T-helper 17 cell (primary cell): Measurements from ENCODE around the gene TYMP. TPM values are rescaled to one million over a fixed set of nuclear protein-coding genes. Genes with fewer than 3 reads are reported as not detected.

Experiments used
- ATAC-seq: fragments of 150-1000 bp; cut with Tn5 transposase; 2 replicates; pipeline ENCODE4 v1.10.0; 2021; ENCODE audit warnings: mild to moderate bottlenecking, moderate library complexity
- DNase-seq, 3 donors: peaks; one replicate each; pipeline versions ENCODE4 v3.0.0 to v3.0.0-alpha.2; 2020 to 2021
- H3K9me3 ChIP-seq: one replicate; pipeline ENCODE4 v1.7.0; 2013; ENCODE audit warnings: low read length, mild to moderate bottlenecking; ENCODE audit not compliant: control insufficient read depth, poor library complexity, severe bottlenecking
- H3K27ac Mint-ChIP-seq: one replicate; pipeline ENCODE4 v1.8.0; 2022; ENCODE audit warnings: mild to moderate bottlenecking, moderate library complexity, mixed read lengths
- H3K27me3 Mint-ChIP-seq: one replicate; pipeline ENCODE4 v1.8.0; 2022; ENCODE audit warnings: mixed read lengths
- H3K36me3 Mint-ChIP-seq: one replicate; pipeline ENCODE4 v1.8.0; 2022; ENCODE audit warnings: low read depth, mixed read lengths
- H3K4me1 Mint-ChIP-seq: one replicate; pipeline ENCODE4 v1.8.0; 2022; ENCODE audit warnings: mild to moderate bottlenecking, mixed read lengths
- H3K4me3 Mint-ChIP-seq: one replicate; pipeline ENCODE4 v1.8.0; 2022; ENCODE audit warnings: mild to moderate bottlenecking, moderate library complexity, mixed read lengths
- total RNA-seq, 4 donors: library from RNA in 2 of 4; stranded (reverse) in 2 of 4; gene quantifications; one replicate each; pipeline ENCODE4 v1.2.3 and lab custom pipeline; 2022 to 2026

The TYMP gene, protein sequence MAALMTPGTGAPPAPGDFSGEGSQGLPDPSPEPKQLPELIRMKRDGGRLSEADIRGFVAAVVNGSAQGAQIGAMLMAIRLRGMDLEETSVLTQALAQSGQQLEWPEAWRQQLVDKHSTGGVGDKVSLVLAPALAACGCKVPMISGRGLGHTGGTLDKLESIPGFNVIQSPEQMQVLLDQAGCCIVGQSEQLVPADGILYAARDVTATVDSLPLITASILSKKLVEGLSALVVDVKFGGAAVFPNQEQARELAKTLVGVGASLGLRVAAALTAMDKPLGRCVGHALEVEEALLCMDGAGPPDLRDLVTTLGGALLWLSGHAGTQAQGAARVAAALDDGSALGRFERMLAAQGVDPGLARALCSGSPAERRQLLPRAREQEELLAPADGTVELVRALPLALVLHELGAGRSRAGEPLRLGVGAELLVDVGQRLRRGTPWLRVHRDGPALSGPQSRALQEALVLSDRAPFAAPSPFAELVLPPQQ
- 10 to 100 TPM; 22.3 to 25.9 TPM for total RNA-seq
- 19.0 to 27.0 reads per million in 2 donors for total RNA-seq (lab: John Stamatoyannopoulos, UW)

DNA sequence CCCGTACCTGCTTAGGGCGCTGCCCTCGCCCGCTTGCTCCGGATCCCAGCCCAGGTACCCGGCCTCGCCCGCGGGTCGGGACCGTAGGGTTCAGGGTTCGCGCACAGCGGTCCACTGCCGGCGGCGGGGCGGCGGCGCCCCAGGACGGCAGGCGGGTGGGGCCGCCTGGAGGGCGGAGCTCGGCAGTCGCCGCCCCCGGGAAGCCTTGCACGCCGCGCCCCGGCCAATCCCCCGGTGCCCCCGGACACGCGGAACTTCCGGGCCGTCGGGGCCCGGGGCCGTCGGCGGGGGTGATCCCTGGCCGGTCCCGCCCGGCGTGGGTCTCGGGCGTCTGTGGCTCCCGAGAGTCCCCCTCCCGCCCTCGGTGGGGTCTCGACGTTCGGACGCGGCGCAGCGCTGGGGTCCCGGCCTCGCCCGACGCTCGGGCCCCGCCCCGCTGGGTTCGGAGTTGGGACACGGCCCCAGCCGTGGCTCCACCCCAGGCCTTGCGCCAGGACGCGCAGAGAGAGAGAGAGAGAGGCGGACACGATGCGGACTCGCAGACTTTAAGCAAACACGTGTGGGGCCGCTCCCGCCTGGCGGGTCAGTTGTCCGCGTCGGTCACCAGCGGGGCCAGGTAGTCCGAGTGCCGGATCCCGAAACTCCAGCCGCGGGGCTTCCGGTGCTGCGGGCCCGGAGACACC is at the start of gene TYMP:
TSS of gene TYMP (minus strand) at position 116 of the 683 bp plus-strand sequence. CDS start 303 bp downstream, outside the sequence.
- no peaks in the 10 kb centered on the region for H3K9me3 ChIP-seq
- Mint-ChIP-seq H3K4me1 (peaks cover 32% of the 10 kb centered on the region), H3K27me3 (no peaks in the 10 kb centered on the region), H3K36me3 (peaks cover 2% of the 10 kb centered on the region), H3K4me3 (peak within 1 kb of the TSS; percentile 95), H3K27ac (peak within 1 kb of the TSS; percentile 96)
- DNase-seq (peak; percentile 44 to 71 (median 60)), ATAC-seq (peak; percentile 4)

DNA sequence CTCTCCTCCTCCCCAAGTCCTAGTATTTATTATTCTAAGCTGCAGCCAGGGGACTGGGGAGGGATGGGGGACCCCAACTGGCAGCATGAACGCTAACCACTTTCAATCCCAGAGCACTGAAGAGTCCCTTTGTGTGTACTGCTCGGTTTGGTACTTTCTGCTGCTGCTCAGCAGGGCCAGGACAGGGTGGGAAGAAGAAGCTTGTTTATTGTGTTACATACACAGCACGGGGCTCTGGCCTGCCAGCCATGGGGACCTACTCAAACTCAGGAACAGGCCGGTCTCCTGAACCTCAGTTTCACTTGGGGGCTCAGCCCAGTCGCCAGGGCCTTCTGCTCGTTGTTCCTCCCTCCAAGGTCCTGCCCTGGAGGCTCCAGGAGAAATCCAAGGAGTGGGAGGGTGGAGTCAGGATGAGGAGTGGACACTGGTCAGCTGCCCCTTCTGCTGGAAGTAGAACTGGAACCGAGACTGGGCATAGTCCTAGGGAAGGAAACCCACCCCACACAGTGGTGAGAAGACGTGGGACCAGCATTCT is 49.0 kb upstream of the TYMP start:
- no peak for DNase-seq
- Mint-ChIP-seq H3K27ac (peak overlapping the region; percentile 39), H3K27me3 (no peaks in the 10 kb centered on the region), H3K4me3 (no peak overlapping the region), H3K4me1 (peaks cover 20% of the 10 kb centered on the region), H3K36me3 (no peaks in the 10 kb centered on the region)
- ATAC-seq: no peak
- no peaks in the 10 kb centered on the region for H3K9me3 ChIP-seq

DNA sequence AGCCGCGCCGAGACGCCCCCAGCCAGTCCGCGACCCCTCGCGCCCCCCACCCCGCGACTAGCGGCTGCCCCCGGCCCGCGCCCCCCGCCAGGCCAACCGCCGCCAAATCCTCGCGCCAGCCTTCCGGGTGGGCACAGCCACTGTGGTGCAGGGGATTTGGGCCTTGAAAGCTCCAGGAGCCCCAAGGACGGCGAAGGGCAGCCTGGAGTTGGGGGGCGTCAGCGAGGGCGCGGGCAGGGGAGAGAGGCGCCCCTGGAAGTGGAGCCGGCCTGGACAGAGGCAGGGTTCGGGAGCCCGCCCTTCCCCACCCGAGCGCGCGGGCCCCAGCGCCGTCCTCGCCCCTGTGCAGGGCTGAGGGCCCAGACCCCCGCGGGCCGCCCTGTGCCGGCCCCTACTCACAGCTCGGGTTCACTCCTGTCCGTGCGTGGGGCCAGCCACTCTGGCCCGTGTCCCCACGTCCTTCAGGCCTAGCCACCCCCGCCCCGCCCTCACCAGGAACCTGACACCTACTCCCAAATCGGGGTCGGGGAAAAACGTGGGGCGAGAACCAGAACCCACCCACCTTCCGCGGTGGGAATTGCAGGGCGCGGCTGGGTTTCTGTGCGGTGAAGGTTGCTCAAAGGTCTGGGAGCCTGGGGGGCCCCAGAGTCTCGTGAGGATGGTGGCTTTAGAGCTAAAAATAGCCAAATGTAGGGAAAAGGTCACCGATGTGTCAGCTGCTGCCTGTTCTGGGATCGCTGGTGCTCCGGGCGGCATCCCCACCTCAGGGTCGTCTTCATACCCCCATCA is 48.4 kb upstream of the TYMP start, which contains the start of gene CPT1B:
TSS of gene CPT1B (minus strand) at position 441 of the 789 bp plus-strand sequence. CDS start 512 bp downstream, outside the sequence.
- peak within 1 kb of the TSS; percentile 39 for H3K27ac Mint-ChIP-seq
- H3K4me3 Mint-ChIP-seq: peak within 1 kb of the TSS; percentile 31
- ATAC-seq (no peak), DNase-seq (no peak)
- H3K36me3 Mint-ChIP-seq: no peaks in the 10 kb centered on the region
- H3K27me3 Mint-ChIP-seq: no peaks in the 10 kb centered on the region
- peaks cover 16% of the 10 kb centered on the region for H3K4me1 Mint-ChIP-seq
- H3K9me3 ChIP-seq: no peaks in the 10 kb centered on the region

DNA sequence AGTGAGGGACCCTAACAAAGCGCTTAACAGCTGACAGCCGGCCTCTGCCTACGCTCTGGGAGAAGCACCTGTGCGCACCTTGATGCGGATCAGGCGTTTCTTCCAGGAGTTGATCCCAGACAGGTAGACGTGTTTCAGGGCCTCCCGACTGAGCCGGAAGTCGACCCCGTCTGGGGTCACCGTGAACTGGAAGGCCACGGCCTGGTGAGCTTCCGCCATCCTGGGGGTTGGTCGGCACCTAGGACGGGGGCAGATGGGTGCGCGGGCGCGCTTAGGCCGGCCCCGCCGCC is 47.8 kb upstream of the TYMP start:
- H3K27me3 Mint-ChIP-seq: no peaks in the 10 kb centered on the region
- H3K4me1 Mint-ChIP-seq: peaks cover 14% of the 10 kb centered on the region
- DNase-seq: no peak
- peak overlapping the region; percentile 31 for H3K4me3 Mint-ChIP-seq
- no peak for ATAC-seq
- no peaks in the 10 kb centered on the region for H3K9me3 ChIP-seq
- no peak overlapping the region for H3K27ac Mint-ChIP-seq
- no peaks in the 10 kb centered on the region for H3K36me3 Mint-ChIP-seq

DNA sequence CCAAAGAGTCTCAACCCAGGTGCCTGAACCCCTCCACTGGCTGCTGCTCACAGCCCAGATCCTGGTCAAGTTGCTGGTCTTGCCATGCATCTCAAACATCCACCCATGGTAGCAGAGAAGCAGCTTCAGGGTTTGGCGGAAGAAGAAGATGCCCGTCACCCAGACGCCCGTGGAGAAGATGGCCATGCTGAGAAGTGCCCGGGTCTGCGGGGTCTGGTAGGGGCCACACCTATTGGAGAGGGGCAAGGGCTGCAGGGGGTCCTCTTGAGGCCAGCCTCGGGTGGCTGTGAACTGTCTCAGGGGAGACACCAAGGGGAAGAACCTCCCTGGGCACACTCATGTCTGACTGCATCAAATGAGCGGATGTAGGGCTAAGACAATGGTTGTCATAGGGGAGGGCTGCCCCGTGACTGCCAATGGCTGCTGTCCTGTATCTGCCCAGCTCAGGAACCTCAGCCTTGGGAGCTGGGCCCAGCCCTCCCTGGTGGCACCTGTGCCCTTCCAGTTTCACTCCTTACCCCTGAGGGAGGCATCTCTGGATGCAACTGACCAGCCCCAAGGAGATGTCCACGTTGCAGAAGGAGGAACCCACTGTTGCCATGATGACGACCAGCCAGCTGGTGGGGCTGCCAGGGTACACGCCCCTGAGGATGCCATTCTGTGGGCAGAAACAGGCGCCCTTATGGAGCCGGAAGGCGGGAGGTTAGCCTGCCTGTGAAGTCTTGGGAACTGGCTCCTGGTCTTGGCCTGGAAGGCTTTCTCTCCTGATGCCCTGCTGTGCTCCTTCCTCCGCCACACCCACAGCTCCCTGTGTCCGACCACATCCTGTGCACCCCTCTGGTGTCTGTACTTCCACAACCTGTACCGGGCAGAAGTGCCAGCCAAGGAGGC is 47.2 kb upstream of the TYMP start:
- Mint-ChIP-seq H3K27me3 (no peaks in the 10 kb centered on the region), H3K4me1 (peaks cover 14% of the 10 kb centered on the region), H3K36me3 (no peaks in the 10 kb centered on the region), H3K4me3 (peak overlapping the region; percentile 31), H3K27ac (no peak overlapping the region)
- DNase-seq (no peak), ATAC-seq (no peak)
- H3K9me3 ChIP-seq: no peaks in the 10 kb centered on the region

DNA sequence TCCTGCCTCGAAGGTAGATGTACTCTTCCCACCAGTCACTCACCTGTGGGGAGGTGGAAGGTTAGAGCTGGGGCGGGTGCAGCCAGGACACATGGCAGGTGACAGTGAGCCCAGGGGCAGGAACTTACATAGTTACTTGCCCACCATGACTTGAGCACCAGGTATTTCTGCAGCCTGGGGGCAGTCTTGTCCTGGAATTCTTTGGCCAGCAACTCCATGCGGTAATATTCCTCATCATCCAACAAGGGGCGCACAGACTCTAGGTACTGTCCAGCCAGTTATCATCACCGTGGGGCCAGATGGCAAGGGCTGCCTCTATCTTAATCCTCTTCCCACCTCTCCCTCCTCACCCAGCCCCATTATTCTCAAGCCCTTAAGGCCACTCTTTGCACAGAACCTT is 46.3 kb upstream of the TYMP start:
- no peaks in the 10 kb centered on the region for H3K9me3 ChIP-seq
- H3K27ac Mint-ChIP-seq: no peak overlapping the region
- no peaks in the 10 kb centered on the region for H3K27me3 Mint-ChIP-seq
- no peak for ATAC-seq
- peaks cover 14% of the 10 kb centered on the region for H3K4me1 Mint-ChIP-seq
- no peak overlapping the region for H3K4me3 Mint-ChIP-seq
- no peaks in the 10 kb centered on the region for H3K36me3 Mint-ChIP-seq
- no peak for DNase-seq

DNA sequence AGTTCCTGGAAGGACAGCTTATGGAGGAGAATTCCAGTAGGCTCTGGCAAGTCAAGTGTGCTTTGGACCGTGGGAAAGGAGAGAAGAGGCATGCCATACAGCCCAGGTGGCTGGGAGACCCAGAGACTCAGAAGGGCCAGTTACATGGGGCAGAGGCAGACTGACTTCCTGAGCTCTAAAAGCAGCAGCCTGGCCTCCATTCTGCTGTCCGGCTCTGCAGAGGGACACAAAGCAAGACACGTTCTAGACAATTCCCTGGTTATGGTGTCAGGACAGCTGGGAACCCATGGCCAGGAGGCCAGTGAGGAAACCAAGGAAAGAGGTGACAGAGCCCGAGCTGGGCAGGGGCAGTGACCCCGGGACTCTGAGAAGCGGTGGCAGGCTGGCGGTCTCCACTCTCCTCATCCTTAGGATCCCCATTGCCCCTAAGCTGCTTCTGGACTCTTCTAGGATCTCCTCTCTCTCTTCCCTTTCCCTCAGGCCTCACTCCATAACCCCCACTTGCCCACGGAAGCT is 45.7 kb upstream of the TYMP start:
- no peaks in the 10 kb centered on the region for H3K36me3 Mint-ChIP-seq
- H3K4me1 Mint-ChIP-seq: peaks cover 14% of the 10 kb centered on the region
- H3K9me3 ChIP-seq: no peaks in the 10 kb centered on the region
- ATAC-seq: no peak
- H3K27me3 Mint-ChIP-seq: no peaks in the 10 kb centered on the region
- H3K4me3 Mint-ChIP-seq: no peak overlapping the region
- DNase-seq: no peak
- no peak overlapping the region for H3K27ac Mint-ChIP-seq

DNA sequence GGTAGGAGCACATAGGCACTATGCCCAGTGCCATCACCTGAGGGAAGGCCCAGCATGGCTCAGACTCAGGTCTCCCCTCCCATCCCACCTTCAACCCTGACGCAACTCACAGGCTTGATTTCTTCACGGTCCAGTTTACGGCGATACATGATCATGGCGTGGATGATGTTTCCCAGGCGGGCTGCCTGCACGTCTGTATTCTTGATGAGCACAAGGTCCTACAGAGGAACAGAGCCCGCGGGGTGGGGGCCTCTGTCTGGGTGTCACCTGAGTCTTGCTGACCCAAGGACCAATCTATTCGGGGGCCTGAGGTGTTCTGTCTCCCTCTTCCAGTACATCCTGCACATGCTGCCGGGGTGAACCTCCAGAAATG is 44.6 kb upstream of the TYMP start:
- Mint-ChIP-seq H3K27me3 (no peaks in the 10 kb centered on the region), H3K27ac (no peak overlapping the region), H3K4me3 (no peak overlapping the region), H3K36me3 (no peaks in the 10 kb centered on the region), H3K4me1 (peaks cover 8% of the 10 kb centered on the region)
- ATAC-seq (no peak), DNase-seq (no peak)
- no peaks in the 10 kb centered on the region for H3K9me3 ChIP-seq

DNA sequence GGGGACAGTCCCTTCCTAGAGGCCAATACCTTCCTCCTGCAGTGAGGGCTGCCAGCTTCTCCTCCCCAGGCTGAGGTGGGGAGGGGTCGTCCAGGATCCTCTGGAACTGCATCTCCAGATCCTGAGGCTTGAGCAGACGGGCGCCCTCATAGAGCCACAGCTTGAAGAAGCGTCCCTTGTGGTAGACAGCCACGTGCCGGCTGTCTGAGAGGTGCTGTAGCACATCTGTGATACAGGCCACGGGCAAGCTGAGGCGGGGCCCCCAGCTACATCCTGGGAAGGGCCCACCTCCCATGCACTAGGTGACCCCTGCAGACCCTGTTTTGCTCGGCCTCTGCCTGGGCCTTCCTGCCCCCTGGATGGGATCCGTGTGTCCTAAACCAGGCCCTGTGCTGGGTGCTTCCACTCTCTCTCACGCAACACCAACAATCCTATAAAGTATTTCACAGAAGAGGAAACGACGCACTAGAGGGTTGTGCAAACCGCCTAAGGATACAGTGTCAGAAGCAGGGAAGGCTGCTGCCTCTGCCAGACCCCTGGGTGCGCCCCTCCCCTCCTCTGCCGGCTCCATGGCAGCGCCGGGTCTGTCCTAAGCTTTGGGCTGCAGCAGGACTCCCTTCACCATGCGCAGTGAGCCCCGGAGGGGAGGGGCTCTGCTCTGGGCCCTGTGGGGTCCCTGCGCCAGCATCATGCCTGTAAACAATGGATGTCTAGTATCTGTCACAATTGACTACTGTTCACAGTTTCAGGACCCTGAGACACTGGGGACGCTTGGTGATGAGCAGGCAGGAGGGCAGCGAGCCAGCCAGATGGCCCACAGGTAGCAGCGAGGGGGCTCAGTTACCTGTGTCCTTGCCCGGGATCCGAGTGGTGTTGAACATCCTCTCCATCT is 43.9 kb upstream of the TYMP start:
- no peak overlapping the region for H3K4me3 Mint-ChIP-seq
- no peaks in the 10 kb centered on the region for H3K9me3 ChIP-seq
- H3K4me1 Mint-ChIP-seq: peaks cover 8% of the 10 kb centered on the region
- no peak overlapping the region for H3K27ac Mint-ChIP-seq
- H3K36me3 Mint-ChIP-seq: no peaks in the 10 kb centered on the region
- no peak for ATAC-seq
- no peaks in the 10 kb centered on the region for H3K27me3 Mint-ChIP-seq
- DNase-seq: no peak

DNA sequence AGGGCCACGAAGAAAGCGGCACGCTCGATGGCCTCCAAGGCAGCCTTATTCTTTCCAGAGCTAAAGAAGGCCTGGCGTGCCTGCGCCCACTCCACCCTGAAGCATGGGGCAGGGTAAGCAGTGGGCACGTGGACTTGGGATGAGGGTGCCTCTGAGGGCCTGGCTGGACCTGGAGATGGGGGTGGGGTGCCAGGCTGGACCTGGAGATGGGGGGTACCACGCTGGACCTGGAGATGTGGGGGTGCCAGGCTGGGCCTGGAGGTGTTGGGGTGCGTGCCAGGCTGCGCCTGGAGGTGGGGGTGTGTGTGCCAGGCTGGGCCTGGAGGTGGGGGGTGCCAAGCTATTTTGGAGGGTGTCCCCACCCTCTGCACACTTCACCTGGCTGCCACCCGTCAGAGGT is 43.2 kb upstream of the TYMP start:
- Mint-ChIP-seq H3K4me1 (peaks cover 8% of the 10 kb centered on the region), H3K36me3 (no peaks in the 10 kb centered on the region), H3K4me3 (no peak overlapping the region), H3K27me3 (no peaks in the 10 kb centered on the region), H3K27ac (no peak overlapping the region)
- ATAC-seq (no peak), DNase-seq (no peak)
- H3K9me3 ChIP-seq: no peaks in the 10 kb centered on the region

DNA sequence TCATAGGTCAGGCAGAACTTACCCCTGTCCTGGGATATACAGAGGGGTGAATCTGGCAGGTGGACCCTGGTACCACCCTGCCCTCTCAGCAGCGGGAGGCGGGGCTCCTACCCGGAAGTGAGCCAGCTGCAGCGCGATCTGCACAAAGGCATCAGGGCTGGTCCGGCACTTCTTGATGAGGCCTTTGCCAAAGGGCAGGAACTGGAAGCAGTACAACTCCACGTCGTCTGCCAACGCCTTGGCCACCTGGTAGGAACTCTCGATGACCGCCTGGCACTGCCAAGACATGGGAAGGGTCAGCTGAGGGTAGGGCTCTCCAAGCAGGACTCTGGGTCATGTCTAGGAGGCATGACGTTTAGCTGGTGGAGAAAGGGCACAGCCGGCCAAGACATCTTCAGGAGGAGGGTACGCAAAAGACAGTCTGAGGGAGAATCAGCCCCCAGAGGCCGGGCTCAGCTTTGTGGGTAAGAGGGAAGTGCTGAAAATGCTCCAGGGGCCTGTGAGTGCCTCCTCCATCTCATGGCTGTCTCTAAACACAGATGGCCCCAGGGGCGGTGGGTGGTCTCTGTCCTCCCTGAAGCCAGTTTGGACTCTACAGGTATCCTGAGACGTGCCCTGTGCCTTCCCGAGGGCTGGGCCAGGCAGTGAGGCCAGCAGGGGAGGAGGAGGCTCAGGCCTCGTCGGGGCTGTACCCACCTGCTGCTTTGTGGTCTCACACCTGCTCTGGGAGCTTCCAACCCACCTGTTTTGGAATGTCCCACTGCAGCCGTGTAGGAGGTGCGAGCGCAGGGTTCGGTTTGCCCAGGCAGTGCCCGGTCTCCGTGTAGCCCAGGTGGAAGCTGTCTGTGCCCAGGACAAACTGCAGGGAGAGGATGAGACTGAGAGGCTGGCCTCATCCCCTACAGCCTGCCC is 41.7 kb upstream of the TYMP start:
- no peak for ATAC-seq
- no peak for DNase-seq
- Mint-ChIP-seq H3K27ac (no peak overlapping the region), H3K27me3 (no peaks in the 10 kb centered on the region), H3K4me3 (no peak overlapping the region), H3K4me1 (peaks cover 3% of the 10 kb centered on the region), H3K36me3 (no peaks in the 10 kb centered on the region)
- no peaks in the 10 kb centered on the region for H3K9me3 ChIP-seq
